ENCODE data around the gene RTN4.
A peak's percentile ranks its signal among the peaks of the same experiment; 100 is the strongest.
"Not testable (repeated sequence)": the region's sequence is repeated elsewhere in the genome, so short reads cannot be mapped to it uniquely, and the experiment has no call there.

RTN4 gene

DNA sequence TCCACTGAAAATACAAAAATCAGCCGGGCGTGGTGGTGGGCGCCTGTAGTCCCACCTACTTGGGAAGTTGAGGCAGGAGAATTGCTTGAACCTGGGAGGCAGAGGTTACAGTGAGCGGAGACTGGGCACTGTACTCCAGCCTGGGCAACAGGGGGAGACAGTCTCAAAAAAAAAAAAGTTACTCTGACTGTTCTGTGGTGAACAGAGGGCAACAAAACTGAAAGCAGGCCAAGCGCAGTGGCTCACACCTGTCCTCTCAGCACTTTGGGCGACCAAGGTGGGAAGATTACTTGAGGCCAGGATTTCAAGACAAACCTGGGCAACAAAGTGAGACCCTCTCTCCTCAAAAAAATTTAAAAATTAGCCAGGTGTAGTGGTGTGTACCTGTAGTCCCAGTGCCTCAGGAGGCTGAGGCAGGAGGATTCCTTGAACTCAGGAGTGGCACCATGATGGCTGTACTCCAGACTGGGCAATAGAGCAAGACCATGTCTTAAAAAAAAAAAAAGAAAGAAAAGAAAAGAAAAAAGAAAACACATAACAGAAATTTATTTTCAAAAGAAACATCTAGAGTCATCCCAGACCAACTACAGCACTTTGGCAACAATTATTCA lies 13.6 kb upstream of the RTN4 start:
- peak in 1 of 2 experiments; percentile 41 for DNase-seq

DNA sequence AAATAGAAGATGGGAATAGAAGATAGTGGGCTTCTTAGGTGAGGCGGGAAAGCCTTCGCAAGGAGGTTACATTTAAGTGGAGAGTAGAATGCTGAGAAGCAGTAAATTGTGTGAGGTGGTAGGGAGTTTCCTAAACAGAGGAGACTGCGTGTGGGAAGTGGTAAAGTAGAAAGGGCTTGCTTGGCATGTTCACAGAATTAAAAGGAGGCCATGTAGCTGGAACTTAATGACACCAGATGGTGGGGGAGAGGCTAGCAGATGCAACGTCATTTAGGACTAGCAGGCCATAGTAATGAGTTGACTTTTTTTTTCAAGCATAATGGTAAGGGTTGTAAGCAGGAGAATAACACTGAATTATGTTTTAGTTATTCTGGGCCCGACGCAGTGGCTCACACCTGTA lies 13.0 kb upstream of the RTN4 start:
- peak; percentile 88 to 97 for DNase-seq

DNA sequence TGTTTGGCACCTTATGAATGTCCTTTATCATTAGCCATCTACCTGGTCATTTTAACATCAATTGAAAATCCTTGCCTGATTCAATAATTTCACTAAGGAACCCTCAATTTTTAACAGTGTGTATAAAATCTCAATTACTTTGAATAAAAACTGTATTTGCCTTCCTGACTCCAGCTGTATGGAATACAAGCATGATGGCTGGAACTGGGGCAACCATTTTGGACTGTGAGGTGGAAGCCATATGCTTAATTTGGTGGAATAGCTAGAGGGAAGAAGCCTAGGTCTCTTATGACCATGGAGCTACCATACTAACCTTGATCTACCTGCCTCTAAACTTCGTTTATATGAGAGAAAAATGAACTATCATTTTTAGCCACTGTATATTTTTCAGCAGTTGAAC lies 12.5 kb upstream of the RTN4 start:
- no peak for DNase-seq

DNA sequence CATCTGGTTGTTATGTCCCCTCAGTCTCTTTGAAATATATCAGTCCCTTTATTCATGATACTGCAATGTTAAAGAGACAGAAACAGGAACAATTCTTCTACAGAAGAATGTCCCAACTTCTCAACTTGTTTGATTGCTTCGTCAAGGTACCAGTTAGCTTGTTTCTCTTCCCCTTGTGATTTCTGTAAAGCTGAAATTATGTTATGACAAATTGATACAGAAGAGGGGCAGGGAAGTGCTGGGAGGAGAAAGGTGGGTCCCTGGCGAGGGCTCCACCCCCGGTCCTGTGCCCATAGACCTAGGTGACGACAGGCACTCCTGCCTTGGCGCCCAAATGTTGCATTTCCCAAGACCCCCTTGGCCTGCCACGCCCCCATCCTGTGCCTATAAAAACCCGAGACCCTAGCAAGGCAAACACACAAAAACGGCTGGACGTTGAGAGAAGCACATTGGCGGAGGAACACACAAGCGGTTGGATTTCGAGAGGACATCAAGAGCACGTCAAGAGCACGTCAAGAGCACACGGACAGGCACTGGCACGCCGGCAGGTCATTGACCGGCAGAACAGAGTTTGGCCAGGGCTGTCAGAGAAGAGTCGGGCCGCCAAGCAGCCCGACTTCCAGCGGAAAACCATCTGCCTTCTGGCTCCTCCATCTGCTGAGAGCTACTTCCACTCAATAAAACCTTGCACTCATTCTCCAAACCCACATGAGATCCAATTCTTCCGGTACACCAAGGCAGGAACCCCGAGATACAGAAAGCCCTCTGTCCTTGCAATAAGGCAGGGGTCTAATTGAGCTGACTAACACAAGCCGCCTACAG lies 11.5 kb upstream of the RTN4 start:
- DNase-seq, result peak; percentile 78 to 85

DNA sequence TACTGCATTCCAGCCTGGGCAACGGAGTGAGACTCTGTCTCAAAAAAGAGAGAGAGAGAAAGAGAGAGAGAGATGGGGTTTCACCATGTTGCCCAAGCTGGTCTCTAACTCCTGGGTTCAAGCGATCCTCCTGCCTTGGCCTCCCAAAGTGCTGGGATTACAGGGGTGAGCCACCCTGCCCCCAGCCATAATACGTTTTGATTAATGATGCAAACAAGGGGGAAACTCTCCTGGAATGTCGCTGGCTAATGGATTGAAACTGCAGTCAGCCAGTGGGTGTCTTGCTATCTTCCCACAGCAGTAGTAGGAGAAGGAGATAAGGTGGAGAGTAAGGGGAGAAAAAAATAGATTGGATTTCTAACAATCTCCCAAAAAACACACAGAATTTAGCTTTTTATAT lies 9.5 kb upstream of the RTN4 start:
- no peak for DNase-seq

DNA sequence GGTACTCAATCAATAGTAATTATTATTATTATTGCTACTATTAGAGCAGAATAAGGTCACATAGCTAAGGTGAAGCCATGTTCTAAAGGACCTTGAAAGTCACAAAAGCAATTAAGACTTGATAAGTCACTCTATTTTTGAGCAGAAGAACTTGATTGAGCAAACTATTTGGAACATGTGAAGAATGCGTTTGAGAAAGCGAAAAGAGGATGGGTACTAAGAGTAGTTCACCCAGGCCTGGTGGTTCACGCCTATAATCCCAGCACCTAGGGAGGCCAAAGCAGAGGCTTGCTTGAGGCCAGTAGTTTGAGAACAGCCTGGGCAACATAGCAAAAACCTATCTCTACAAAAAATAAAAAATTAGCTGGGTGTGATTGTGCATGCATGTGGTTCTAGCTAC lies 7.2 kb upstream of the RTN4 start:
- DNase-seq, result no peak

DNA sequence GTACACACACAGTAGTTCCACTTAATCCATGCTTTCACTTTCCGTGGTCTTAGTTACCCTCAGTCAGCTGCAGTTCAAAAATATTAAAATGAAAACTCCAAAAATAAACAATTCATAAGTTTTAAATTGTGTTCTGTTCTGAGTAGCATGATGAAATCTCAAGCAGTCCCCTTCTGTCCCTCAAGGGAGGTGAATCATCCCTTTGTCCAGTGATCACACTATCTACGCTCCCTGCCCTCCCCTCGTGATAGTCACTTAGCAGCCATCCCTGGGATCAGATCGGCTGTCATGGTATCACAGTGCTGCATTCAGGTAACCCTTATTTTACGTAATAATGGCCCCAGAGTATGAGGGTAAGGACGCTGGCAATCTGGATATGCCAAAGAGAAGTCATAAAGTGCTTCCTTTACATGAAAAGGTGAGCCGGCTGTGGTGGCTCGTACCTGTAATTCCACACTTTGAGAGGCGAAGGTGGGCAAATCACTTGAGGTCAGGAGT lies 5.8 kb upstream of the RTN4 start:
- no peak for DNase-seq

DNA sequence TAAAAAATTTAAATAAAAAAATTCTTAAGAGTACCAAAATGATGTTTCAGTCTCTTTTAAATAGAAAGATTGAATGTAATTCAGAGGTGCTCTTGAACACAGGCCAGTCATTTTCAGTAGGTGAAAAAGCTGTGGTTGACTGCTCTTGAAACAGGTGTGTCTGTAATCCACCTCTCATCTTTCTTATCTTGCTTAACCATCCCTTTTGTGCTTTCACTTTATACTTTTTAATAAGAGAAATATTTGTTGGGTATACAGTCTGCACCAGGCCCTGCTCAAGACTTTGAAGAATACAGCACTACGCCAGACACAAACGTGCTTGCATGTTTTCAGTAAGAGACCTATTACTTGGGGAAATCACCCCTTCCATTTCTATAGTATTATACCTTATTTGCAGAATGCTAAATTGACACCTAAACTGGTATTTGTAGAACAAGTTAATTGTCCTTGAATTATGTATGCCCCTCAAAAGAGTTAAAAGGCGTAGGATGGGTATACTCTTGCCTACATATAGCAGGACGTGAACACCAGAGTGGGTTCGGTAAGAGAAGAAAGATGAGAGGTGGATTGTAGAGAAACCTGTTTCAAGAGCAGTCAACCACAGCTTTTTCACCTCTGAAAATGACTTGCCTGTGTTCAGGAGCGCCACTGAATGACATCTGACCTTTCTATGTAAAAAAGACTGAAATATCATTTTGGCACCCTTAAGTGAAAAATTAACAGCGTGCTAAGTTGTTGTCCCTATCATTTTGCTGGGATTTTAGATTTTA lies 4.0 kb upstream of the RTN4 start:
- DNase-seq, result no peak

DNA sequence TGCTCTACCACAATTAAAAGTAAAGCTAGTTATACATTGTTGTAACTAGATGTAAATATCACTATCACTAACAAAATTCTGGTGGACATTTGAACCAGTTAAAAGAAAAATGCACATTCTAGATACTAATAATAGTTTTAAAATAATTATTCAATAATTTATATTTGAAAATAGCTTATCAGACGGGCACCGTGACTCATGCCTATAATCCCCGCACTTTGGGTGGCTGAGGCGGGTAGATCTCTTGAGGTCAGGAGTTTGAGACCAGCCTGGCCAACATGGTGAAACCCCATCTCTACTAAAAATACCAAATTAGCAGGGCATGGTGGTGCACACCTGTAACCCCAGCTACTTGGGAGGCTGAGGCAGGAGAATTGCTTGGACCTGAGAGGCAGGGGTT lies 3.0 kb upstream of the RTN4 start:
- DNase-seq, result not testable (repeated sequence)

DNA sequence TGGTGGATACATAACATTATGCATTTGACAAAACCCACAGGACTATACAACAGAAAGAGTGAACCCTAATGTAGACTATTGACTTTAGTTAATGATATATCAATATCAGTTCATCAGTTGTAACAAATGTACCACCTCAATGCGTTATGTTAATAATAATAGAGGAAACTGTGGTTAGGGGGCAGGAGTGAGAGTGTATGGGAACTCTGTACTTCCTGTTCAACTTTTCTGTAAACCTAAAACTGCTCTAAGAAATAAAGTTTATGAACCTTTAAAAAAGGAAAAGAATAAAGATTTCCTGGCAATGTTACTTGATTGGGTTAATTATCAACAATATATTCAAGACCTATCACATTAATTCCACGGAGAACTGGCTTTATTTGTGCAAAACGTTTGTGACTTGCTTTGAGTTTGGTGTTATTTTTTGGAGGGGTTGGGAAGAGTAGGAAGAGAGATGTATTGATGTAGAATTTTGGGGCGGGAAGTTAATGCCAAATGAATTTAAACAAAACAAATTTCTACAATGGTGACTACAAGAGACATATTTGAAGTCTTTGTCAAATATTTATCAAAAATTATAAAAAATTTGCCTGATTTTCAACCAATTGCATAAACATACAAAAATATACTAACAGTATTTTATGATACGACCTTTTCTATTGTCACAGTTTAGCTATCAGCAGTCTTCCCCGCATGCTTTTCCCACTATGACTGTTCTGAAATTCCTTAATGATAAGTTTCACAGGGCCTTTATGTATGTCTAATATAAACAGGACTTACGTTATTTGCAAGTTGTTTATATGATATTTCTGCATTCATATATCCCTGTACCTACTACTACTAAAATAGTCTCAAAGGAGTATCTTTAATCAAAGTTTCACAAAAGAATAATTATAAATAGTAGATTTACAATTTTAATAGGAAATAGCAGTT lies 2.1 kb upstream of the RTN4 start:
- no peak for DNase-seq

DNA sequence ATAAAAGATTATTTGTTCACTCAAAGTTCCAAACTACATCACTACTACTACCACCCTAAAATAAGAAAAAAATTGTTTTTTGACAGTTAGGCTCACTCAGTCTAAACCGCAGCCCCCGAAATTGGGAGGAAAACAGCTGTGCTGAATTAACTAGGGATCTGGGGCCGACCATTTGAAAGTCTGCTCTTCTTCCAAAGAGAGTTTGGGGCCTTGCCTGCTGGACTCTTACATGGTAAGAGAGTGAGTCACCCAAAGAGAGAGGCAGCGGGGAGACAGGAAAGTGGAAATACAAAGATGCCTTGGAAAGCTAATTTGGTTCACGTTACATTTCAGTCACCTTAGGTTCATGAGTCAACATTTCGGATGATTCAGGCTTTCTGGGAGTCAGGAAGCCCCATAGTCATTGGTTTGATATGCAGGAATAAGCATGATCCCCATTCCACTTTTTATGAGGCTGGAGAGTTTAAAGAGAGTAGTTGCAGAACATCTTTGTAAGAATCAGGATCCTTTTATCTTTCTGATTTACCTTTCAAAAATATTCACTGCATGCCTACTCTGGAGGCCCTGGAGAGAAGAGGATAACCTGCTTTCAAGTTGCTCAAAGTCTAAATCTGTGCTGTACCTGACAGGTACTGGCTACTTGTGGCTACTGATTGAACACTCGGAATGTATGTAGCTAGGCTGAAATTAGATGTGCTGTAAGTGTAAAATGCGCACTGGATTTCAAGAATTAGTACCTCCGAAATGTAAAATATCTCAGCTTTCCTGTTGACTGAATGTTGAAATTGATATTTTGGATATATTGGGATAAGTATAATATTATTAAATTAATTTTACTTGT lies 995 bp upstream of the RTN4 start:
- peak; percentile 63 to 69 for DNase-seq

DNA sequence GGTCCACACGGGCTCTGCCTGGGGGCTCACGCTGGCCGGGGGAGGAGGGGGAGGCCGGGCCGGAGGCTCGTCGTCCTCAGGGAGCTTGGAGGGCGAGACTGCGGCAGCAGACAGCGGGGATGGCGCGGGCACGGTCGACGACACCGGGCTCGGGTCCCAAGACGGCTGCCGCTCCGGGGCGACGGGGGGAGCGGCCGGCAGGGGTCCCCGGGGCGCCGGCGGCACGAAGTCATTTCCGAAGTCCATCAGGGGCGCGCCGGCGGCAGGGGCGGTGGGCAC lies 491 bp downstream of the RTN4 start:
- no peak for DNase-seq

DNA sequence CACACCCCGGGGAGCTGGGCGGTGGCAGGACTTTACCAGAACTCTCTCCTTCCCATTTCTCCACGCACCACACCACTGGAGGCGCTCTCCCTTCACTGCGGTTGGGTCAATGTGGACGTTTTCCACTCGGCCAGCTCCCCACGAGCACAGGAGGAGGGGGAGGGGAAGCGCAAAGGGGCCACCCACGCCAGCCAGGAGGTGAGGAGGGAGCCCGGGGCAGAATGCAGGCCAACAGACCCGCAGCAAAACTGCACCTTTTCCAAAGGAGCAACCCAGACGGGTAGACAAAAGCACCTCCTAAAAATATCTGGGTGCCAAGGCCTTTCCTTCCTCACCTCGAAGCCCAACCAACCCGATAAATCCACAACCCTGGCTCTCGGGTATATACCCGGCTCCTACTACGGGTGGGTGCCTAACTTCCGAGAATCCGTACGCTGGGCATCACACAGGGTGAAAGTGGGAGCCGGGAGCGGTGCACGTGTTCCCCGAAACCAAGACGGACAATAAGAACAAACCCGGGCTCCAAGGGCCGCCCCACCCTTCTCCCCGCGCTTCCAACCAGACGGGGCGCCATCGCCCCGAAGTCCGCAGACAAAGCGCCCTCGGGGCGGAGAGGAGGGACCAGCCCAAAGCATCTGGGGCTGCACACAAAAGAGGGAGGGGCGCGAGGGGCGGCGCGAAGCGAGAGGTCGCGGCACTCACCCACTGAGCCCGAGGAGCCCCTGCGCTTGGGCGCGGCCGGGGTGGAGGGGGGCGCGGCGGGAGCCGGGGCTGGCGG lies 1.0 kb downstream of the RTN4 start:
- peak; percentile 83 to 88 for DNase-seq

DNA sequence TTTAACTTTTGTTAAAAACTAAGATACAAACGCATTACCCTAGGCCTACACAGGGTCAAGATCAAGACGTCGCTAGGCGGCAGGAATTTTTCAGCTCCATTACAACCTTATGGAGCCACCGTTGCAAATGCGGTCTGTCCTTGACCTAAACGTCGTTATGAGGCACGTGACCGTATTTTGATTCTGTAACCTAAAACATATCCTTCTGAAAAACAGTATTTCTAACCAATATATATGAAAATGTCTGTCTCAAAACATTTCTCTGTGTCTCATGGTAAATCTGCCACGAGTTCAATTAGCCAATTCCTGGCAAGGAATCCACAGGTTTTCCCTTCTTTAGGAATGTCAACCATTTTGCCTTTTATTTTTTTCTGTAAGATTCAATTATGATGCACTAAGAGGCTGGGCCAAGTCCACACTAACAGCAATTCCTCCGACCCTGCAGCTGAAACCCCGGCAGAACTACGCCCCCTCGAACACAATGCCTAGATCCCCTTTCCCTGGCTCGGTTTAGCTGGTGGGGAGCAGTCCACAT lies 1.7 kb downstream of the RTN4 start:
- DNase-seq, result peak; percentile 41 to 68

DNA sequence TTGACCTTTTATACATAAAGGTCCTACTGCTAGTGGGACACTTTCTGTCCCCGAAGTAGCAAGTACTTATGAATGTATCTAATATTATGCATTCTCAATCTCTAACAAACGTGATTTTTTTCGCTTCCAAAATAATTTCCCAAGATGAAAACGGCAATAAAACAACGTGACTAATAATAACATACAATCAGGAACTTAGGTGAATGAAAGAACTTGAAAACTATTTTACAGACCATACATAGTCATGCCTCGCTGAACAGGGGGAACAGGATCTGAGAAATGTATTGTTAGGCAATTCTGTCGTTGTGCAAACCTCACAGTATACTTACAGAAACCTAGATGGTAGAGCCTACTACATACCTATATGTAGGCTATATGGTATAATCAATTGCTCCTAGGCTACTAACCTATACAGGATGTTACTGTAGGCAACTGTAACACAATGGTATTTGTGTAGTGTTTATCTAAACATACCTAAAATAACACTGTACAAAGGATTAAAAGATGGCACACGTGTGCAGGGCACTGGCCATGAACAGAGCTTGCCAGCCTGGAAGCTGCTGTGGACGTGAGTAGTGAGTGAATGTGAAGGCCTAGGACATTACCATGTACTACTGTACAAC lies 2.5 kb downstream of the RTN4 start:
- peak in 1 of 2 experiments; percentile 57 for DNase-seq

DNA sequence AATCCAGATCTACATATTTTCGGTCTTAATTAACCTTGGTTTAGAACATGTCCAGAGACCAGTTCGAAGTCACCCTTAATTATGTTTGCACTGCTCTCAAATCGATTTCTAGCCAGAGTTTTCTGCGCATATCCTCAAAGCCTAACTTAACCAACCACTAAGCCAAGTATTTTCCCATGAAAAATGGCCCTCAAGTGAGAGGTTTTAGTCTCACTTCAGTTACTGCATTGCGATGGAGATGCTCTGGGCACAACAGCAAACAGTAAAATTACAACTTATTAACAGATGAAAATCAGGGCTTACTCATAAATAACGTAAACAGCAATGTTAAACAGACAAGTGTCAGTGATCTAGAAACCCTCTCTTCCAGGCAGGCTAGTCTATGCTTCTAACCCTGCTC lies 4.5 kb downstream of the RTN4 start:
- DNase-seq, result no peak

DNA sequence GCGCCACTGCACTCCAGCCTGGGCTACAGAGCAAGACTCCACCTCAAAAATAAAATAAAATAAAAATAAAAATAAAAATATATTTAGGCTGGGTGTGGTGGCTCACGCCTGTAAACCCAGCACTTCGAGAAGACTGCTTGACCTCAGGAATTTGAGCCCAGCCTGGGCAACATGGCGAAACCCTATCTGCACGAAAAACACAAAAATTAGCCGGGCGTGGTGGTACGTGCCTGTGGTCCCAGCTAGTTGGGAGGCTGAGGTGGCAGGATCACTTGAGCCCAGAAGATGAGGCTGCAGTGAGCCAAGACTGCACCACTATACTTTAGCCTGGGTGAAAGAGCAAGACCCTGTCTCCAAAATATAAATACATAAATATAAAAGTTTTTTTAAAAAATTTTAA lies 6.4 kb downstream of the RTN4 start:
- no peak for DNase-seq

DNA sequence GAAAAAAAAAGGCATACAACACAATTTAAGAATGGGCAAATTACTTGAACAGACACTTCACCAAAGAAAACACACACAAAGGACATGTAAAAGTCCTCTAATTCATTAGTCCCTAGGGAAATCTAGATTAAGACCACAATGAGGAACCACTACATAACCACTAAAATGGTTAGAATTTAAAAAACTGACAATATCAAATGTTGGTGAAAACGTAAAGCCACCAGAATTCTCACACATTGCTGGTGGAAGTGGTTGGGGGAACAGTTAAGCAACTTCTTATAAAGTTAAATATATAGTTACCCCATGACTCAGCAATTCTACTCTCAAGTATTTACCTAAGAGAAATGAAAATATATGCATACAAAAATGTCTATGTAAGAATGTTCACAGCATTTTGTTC lies 11.8 kb downstream of the RTN4 start:
- DNase-seq, result no peak

DNA sequence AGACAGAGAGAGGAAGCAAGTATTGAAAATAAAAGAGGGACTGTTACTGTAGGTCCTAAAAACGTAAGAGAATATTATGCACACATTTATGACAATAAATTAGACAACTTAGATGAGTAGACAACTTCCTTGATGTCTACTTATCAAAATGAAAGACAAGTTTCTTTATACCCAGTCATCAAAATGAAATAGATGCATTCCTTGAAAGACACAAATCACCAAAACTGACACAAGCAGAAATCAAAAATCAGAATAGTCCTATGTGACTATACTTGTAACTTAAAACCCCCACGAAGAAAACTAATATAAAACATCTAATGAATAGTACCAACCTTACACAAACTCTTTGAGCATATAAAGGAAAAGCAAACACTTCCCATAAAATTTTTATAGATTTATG lies 14.5 kb downstream of the RTN4 start:
- no peak for DNase-seq

DNA sequence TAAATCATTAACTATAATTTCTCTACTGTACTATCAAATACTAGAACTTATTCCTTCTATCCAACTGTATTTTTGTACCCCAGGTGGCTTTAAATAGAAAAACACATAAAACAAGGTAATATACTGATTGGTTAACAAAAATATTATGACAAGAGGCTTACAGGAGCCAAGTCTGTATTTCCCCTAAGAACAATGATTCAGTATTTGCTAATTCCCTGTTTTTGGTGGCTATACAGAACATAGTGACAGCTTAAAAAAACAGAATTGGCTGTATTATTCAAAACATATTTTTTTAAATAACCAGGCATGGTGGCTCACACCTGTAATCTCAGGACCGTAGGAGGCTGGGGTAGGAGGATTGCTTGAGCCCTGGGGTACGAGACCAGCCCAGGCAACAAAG lies 16.3 kb downstream of the RTN4 start:
- no peak for DNase-seq
